ENCODE data around the gene ACADM.
"Not testable (repeated sequence)": the region's sequence is repeated elsewhere in the genome, so short reads cannot be mapped to it uniquely, and the experiment has no call there.

The ACADM gene

GRCh38 chr1:75795703-75796193 is 71.2 kb downstream of the ACADM start:
- DNase-seq (ENCODE audit: low read depth): no peak

DNA sequence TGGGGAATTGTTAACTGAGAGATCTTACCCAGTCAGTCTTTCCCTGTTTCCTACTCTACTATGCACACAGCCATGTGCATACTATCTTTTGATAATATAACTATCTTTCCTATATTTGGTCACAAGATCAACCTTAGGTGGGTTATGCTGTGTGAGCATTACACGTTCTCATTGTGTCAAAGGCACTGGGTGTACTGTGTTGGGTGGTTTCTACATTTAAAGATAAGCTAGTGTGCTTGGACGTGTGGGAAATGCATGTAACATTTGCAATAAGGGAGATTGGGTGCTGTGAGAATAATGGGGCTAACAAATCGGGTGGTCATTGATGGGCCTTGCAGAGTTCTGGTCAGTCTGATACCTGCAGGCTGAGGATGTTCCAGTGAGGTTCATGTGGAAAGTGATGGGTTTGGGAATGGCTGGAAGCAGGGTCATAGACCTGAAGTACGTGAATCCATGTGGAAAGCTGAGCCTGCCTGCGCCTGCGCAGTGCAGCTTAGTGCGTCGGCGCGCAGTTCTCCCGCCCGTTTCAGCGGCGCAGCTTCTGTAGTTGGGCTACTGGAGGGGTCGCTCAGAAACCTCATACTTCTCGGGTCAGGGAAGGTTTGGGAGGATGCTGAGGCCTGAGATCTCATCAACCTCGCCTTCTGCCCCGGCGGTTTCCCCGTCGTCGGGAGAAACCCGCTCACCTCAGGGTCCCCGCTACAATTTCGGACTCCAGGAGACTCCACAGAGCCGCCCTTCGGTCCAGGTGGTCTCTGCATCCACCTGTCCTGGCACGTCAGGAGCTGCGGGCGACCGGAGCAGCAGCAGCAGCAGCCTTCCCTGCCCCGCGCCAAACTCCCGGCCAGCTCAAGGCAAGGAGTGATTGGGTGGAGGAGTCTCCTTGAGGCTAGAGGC is 72.1 kb downstream of the ACADM start, which contains the start of gene MSH4:
Gene MSH4, plus strand, starts transcription at position 507 of the 897 bp plus-strand sequence. Its CDS starts 104 bp downstream, at position 611.
- DNase-seq (ENCODE audit: low read depth): no peak

GRCh38 chr1:75797273-75797588 is 72.7 kb downstream of the ACADM start:
- DNase-seq (ENCODE audit: low read depth): no peak

DNA sequence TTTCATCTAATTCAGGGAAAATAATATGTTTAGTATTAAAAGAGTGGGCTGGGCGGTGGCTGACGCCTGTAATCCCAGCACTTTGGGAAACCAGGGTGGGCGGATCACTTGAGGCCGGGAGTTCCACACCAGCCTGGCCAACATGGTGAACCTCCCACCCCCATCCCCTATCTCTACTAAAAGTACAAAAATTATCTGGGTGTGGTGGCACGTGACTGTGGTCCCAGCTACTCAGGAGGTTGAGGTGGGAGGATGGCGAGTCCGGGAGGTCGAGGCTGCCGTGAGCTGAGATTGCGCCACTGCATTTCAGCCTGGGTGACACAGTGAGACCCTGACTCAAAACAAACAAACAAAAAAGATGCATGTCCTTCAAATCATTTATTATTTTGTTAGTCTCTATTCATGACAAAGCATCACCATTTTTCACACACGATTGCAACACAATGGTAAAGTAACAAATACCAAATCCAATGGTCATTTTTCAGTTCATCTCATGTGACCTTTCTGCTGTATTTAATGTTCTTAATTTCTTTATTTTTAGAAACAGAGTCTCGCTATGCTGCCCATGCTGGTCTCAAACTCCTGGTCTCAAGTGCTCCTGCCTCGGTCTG is 73.2 kb downstream of the ACADM start:
- no peak for DNase-seq (ENCODE audit: low read depth)

GRCh38 chr1:75801480-75801879 is 77.0 kb downstream of the ACADM start:
- not testable (repeated sequence) for DNase-seq (ENCODE audit: low read depth)

GRCh38 chr1:75808921-75809320 is 84.4 kb downstream of the ACADM start:
- no peak for DNase-seq (ENCODE audit: low read depth)

- DNase-seq (ENCODE audit: low read depth): not testable (repeated sequence)
Measured at GRCh38 chr1:75810113-75810512, 85.6 kb downstream of the ACADM start.

DNA sequence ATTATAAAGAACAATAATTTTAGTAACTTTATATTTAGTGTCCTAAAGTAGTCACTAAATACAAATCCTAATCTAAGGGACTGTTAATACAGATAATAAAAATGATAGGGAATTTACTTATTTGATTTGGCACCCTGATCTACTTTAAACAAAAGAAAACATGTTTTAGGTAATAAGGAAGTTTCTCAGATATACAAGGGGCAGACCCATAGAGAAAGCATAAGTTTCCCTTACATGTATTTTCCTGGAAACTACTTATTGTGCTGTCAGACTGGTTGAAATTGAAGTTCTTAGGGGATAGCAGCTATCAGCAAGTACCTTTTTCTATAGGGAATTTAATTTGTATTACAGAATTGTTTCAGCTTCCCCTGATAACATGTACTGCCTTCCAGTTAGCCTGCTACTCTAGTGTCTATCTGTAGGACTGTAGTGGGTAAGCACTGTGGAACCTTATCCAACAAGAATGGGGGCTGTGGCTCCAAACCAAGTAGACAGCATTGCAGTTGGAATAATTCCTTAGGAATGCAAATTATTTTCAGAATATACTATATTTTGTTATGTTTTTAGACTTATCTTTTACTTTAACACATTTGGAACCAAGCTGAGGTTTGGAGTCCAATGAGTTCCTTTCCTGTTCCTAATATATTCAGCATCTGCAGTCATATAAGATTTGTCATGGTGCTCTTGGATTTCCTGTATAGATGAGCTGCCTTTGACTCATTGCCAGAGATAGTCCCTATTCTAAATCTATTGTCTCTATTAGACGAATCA is 86.9 kb downstream of the ACADM start:
- DNase-seq (ENCODE audit: low read depth): no peak

DNA sequence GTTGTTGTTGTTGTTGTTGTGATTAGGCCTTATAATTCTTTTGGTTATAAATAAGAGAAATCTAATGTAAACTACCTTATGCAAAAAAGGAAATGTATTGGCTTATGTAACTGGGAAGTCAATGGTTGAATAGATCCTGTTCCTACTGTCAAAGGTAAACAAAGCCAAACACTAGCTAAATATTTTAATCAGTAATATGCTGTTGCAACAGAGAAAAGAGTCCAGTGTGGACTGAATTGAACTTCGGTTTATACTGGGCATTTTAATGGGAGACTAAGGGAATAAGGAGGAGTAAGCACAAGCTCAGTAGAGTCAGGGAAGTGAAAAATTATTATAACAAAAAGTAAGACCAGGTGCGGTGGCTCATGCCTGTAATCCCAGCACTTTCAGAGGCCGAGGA is 87.6 kb downstream of the ACADM start:
- DNase-seq (ENCODE audit: low read depth): no peak

Data from GM04504 (cell line).